Loucy (cell line): ENCODE measurements around the gene SERINC2.

Experiments used
- EZH2phosphoT487 ChIP-seq: fragments of 200-600 bp; IDR thresholded peaks from 2 replicates; pipeline ENCODE4 v1.6.1; 2018; ENCODE audit warnings: antibody characterized with exemption, mild to moderate bottlenecking, moderate library complexity, borderline replicate concordance
- TF ChIP-seq, protein P1 (sequence below): fragments of 200-600 bp; sonication (generic); conservative IDR thresholded peaks from 2 replicates; pipeline ENCODE4 v1.5.1; 2014; ENCODE audit warnings: mild to moderate bottlenecking, antibody characterized with exemption, low read length

DNA sequence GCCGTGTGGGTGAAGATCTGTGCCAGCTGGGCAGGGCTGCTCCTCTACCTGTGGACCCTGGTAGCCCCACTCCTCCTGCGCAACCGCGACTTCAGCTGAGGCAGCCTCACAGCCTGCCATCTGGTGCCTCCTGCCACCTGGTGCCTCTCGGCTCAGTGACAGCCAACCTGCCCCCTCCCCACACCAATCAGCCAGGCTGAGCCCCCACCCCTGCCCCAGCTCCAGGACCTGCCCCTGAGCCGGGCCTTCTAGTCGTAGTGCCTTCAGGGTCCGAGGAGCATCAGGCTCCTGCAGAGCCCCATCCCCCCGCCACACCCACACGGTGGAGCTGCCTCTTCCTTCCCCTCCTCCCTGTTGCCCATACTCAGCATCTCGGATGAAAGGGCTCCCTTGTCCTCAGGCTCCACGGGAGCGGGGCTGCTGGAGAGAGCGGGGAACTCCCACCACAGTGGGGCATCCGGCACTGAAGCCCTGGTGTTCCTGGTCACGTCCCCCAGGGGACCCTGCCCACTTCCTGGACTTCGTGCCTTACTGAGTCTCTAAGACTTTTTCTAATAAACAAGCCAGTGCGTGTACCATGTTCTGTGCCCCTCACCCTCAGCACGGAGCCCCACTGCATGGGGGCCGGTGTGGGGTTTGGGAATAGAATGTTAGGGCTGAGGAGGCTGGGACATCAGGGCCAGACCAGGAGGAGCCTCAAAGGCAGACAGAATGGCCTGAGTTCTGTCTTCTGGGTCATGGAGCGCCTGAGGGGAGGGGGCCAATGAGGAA is 21.3 kb downstream of the SERINC2 start:
- TF ChIP-seq, protein P1, sequence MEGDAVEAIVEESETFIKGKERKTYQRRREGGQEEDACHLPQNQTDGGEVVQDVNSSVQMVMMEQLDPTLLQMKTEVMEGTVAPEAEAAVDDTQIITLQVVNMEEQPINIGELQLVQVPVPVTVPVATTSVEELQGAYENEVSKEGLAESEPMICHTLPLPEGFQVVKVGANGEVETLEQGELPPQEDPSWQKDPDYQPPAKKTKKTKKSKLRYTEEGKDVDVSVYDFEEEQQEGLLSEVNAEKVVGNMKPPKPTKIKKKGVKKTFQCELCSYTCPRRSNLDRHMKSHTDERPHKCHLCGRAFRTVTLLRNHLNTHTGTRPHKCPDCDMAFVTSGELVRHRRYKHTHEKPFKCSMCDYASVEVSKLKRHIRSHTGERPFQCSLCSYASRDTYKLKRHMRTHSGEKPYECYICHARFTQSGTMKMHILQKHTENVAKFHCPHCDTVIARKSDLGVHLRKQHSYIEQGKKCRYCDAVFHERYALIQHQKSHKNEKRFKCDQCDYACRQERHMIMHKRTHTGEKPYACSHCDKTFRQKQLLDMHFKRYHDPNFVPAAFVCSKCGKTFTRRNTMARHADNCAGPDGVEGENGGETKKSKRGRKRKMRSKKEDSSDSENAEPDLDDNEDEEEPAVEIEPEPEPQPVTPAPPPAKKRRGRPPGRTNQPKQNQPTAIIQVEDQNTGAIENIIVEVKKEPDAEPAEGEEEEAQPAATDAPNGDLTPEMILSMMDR: no peak
- no peak for TF ChIP-seq EZH2phosphoT487
